Endothelial cell of umbilical vein (primary cell): ENCODE measurements around the gene C19orf44. TPM values are rescaled to one million over a fixed set of nuclear protein-coding genes. Genes with fewer than 3 reads are reported as not detected.
A peak's percentile ranks its signal among the peaks of the same experiment; 100 is the strongest.

Experiments
- BruUV-seq: library from RNA; stranded (reverse); fragments of 400-500 nt; replicated peaks from 2 replicates; lab custom pipeline; 2021; lab: Mats Ljungman, UMichigan
- CTCF ChIA-PET: fragments of 300-600, 350-600 bp; sonication (Branson Sonifier 250); formaldehyde crosslinking; loops from one replicate; lab custom pipeline; 2021; ENCODE audit warnings: antibody characterized with exemption, inconsistent platforms; lab: Charles Lee
- POLR2A ChIA-PET: fragments of 300-600, 350-600 bp; sonication (Branson Sonifier 250); formaldehyde crosslinking; loops from one replicate; lab custom pipeline; 2021; ENCODE audit warnings: antibody characterized with exemption, inconsistent platforms; lab: Charles Lee
- DNase-seq: peaks from one replicate; pipeline ENCODE4 v3.0.0-alpha.2; 2011; ENCODE audit warnings: low read depth, low spot score
- FAIRE-seq: peaks from 2 replicates; lab custom pipeline; 2011; peaks lifted over from hg19 to GRCh38; lab: Jason Lieb, UNC
- H2AFZ ChIP-seq: 2 replicates; pipeline ENCODE4 v1.6.0; 2012; ENCODE audit warnings: low read depth, low read length, control low read depth, inconsistent platforms
- H3K27ac ChIP-seq: 2 replicates; pipeline ENCODE4 v1.5.1; 2011; ENCODE audit warnings: low read depth, mild to moderate bottlenecking, control low read depth, low read length, moderate library complexity; ENCODE audit not compliant: insufficient read depth
- H3K27me3 ChIP-seq, 2 experiments: 2 replicates each; pipeline versions ENCODE4 v1.6.0 to v1.6.1; 2011; ENCODE audit warnings: low read length in 2 of 2, mixed read lengths in 1 of 2; ENCODE audit not compliant: control insufficient read depth in 2 of 2, insufficient read depth in 2 of 2
- H3K36me3 ChIP-seq, 2 experiments: 2 replicates in 1 of 2; 3 replicates in 1 of 2; pipeline ENCODE4 v1.5.1; 2011; ENCODE audit warnings: low read length in 2 of 2, mild to moderate bottlenecking in 1 of 2, moderate library complexity in 1 of 2; ENCODE audit not compliant: control insufficient read depth in 2 of 2, insufficient read depth in 2 of 2; ENCODE audit errors: extremely low read depth in 1 of 2
- H3K4me1 ChIP-seq: 3 replicates; pipeline ENCODE4 v1.5.1; 2011; ENCODE audit warnings: mild to moderate bottlenecking, low read length; ENCODE audit not compliant: control insufficient read depth, insufficient read depth; ENCODE audit errors: extremely low read depth
- H3K4me2 ChIP-seq: 2 replicates; pipeline ENCODE4 v1.6.1; 2011; ENCODE audit warnings: low read length, control low read depth, mixed read lengths; ENCODE audit not compliant: insufficient read depth
- H3K4me3 ChIP-seq, 3 experiments: fragments of 200-600 bp in 1 of 3; sonication (generic), shearing (Covaris generic) in 1 of 3; replicated peaks in 1 of 3; 2 replicates each; pipeline ENCODE4 v1.5.1; 2011 to 2016; ENCODE audit warnings: control low read depth in 3 of 3, low read length in 3 of 3, mild to moderate bottlenecking in 2 of 3, inconsistent platforms in 1 of 3, low read depth in 1 of 3, moderate library complexity in 1 of 3; ENCODE audit not compliant: insufficient read depth in 1 of 3
- H3K79me2 ChIP-seq: 2 replicates; pipeline ENCODE4 v1.6.0; 2012; ENCODE audit warnings: low read length, inconsistent platforms; ENCODE audit not compliant: control insufficient read depth, insufficient read depth
- H3K9ac ChIP-seq: replicated peaks from 2 replicates; pipeline ENCODE3; 2011; ENCODE audit warnings: low read length, control low read depth; ENCODE audit not compliant: insufficient read depth; ENCODE audit errors: extremely low read depth
- H3K9me1 ChIP-seq: replicated peaks from 3 replicates; pipeline ENCODE4 v1.6.0; 2011; ENCODE audit warnings: mild to moderate bottlenecking, low read length; ENCODE audit not compliant: control insufficient read depth, insufficient read depth; ENCODE audit errors: extremely low read depth
- H3K9me3 ChIP-seq: replicated peaks from 2 replicates; pipeline ENCODE4 v1.5.1; 2012; ENCODE audit warnings: low read length, inconsistent platforms; ENCODE audit not compliant: control insufficient read depth, insufficient read depth
- H4K20me1 ChIP-seq: replicated peaks from 2 replicates; pipeline ENCODE3; 2011; ENCODE audit warnings: mild to moderate bottlenecking, low read length; ENCODE audit not compliant: control insufficient read depth, insufficient read depth; ENCODE audit errors: extremely low read depth
- CTCF ChIP-seq, 2 donors: IDR thresholded peaks; 1 replicate in 1 of 2; 2 replicates in 1 of 2; pipeline ENCODE4 v1.5.1; 2011; ENCODE audit warnings: low read length in 2 of 2, mild to moderate bottlenecking in 2 of 2, moderate library complexity in 2 of 2, control low read depth in 1 of 2, inconsistent platforms in 1 of 2, low read depth in 1 of 2; ENCODE audit not compliant: insufficient read depth in 1 of 2; ENCODE audit errors: extremely low read depth in 1 of 2
- EZH2 ChIP-seq: IDR thresholded peaks from 2 replicates; pipeline ENCODE4 v1.6.1; 2012; ENCODE audit warnings: borderline replicate concordance, low read depth, mild to moderate bottlenecking, moderate library complexity, low read length, inconsistent platforms; ENCODE audit not compliant: severe bottlenecking
- FOS ChIP-seq: IDR thresholded peaks from 2 replicates; pipeline ENCODE4 v1.6.1; 2011; ENCODE audit warnings: mild to moderate bottlenecking, low read length, moderate library complexity, borderline replicate concordance; ENCODE audit not compliant: insufficient read depth
- GATA2 ChIP-seq: IDR thresholded peaks from 2 replicates; pipeline ENCODE4 v1.7.0; 2011; ENCODE audit warnings: low read depth, mild to moderate bottlenecking, moderate library complexity, mixed read lengths, low read length; ENCODE audit not compliant: insufficient read length, insufficient read depth
- JUN ChIP-seq: IDR thresholded peaks from 2 replicates; pipeline ENCODE4 v1.6.1; 2011; ENCODE audit warnings: borderline replicate concordance, low read depth; ENCODE audit not compliant: insufficient read length, insufficient read depth
- MAX ChIP-seq: IDR thresholded peaks from 2 replicates; pipeline ENCODE4 v1.6.1; 2011; ENCODE audit not compliant: insufficient read depth, insufficient read length
- MYC ChIP-seq: IDR thresholded peaks from one replicate; pipeline ENCODE4 v1.6.1; 2011; ENCODE audit warnings: mild to moderate bottlenecking, low read depth, low read length
- POLR2A ChIP-seq: IDR thresholded peaks from 2 replicates; pipeline ENCODE4 v1.6.1; 2012; ENCODE audit warnings: low read depth, mild to moderate bottlenecking, control low read depth, low read length
- POLR2AphosphoS5 ChIP-seq: IDR thresholded peaks from 2 replicates; pipeline ENCODE4 v1.6.1; 2012; ENCODE audit warnings: low read depth, mild to moderate bottlenecking, control low read depth, low read length, moderate library complexity; ENCODE audit not compliant: insufficient read depth
- dilution Hi-C: fragments of 300-500 bp; cut with MboI; formaldehyde crosslinking; loops from one replicate; pipeline ENCODE4 v1.15.0; 2019; ENCODE audit warnings: low sequenced_read_pairs; ENCODE audit not compliant: extremely low pct_ligation_motif_present
- intact Hi-C: fragments of 100-400 bp; cut with micrococcal nuclease; formaldehyde crosslinking; loops from one replicate; pipeline ENCODE4 v1.10.0; 2022
- polyA plus RNA-seq, 4 experiments: library from polyadenylated mRNA; depleted of rRNA in 3 of 4; stranded (reverse) in 3 of 4; unstranded in 1 of 4; fragments of >200 nt; gene quantifications; 2 replicates each; pipeline versions ENCODE4 v1.2.1 to v1.2.3, GENCODE V29; 2011 to 2012; ENCODE audit warnings: missing spikeins in 1 of 4
- total RNA-seq: library from RNA; stranded (reverse); gene quantifications from 2 replicates; pipeline ENCODE4 v1.2.3, GENCODE V29; 2021

The C19orf44 gene
- total and polyA plus RNA-seq, 2 donors (not counting 3 experiments of a cell fraction or from before 2014, with no cell fraction given) = 3.5 to 4.3 TPM

GRCh38 chr19:16470541-16470910, 25.7 kb upstream of the C19orf44 start:
- Histone ChIP-seq H3K36me3 (no peaks in the 10 kb centered on the region), H3K4me3 (peak overlapping the region in 1 of 3 experiments; percentile 79), H3K4me2 (peak overlapping the region; percentile 71), H3K4me1 (peaks cover 11% of the 10 kb centered on the region), H3K9me3 (peaks cover 3% of the 10 kb centered on the region), H3K79me2 (peaks cover 45% of the 10 kb centered on the region), H3K9me1 (no peaks in the 10 kb centered on the region), H2AFZ (no peak overlapping the region), H3K27me3 (no peaks in the 10 kb centered on the region), H3K9ac (no peak overlapping the region), H4K20me1 (peaks cover 3% of the 10 kb centered on the region), H3K27ac (no peak overlapping the region)
- no peak for TF ChIP-seq POLR2A
- no peak for TF ChIP-seq CTCF (IDR thresholded peaks at IDR 0.05; ENCODE audit: extremely low read depth in 1 of 2, insufficient read depth in 1 of 2, low read depth in 1 of 2, low read length in 2 of 2)
- TF ChIP-seq MAX = no peak
- no peak for TF ChIP-seq GATA2
- TF ChIP-seq POLR2AphosphoS5 = no peak
- TF ChIP-seq EZH2 = no peak
- no peak for TF ChIP-seq FOS
- TF ChIP-seq MYC = no peak
- TF ChIP-seq JUN = no peak
- dilution Hi-C loops = no loop called here
- ChIA-PET POLR2A (no interaction called here), CTCF (interaction anchor here (0.6 kb wide), 3 partner anchors 13 to 73 kb away, joined by 3 read pairs; no protein-coding TSS in a partner anchor)
- DNase-seq (no peak), FAIRE-seq (no peak)
- no TSS peak for BruUV-seq
- intact Hi-C loops = no loop called here
